GM19455 (cell line): ENCODE results near the gene TSPAN32.

Experiments used
- ATAC-seq: cut with Tn5 transposase; IDR thresholded peaks from one replicate; pipeline ENCODE4 v1.9.1; 2021; ENCODE audit not compliant: unreplicated experiment

TSPAN32 gene, protein sequence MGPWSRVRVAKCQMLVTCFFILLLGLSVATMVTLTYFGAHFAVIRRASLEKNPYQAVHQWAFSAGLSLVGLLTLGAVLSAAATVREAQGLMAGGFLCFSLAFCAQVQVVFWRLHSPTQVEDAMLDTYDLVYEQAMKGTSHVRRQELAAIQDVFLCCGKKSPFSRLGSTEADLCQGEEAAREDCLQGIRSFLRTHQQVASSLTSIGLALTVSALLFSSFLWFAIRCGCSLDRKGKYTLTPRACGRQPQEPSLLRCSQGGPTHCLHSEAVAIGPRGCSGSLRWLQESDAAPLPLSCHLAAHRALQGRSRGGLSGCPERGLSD

DNA sequence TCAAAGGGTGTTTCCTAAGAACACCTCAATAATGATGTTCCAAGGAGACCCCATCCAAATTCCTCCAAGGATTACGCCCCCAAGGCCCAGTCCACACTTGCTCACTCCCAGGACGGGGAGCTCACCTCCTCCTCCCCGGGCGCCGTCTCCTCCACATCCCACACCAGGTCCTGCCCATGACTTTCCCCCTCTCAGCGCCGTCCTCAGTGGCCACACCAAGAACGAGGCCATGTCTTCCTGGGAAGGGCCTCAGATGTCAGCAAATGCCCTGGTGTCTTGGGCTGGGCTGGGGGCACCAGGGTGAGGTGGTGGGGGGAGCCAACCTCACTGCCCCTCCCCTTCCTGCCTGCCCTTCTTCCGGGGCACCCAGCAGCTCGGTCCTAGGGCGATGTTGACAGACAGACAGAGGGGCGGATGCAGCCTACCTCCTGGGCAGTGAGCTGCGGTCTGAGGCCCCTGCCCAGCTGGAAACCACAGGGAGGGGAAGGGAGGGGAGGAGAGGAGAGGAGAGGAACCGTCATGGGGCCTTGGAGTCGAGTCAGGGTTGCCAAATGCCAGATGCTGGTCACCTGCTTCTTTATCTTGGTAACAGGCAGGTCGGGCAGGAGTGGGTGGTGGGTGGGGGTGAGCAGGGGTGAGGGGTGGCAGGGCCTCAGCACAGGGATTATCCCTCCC, at the start of gene TSPAN32, which contains the start of gene C11orf21:
TSS of gene TSPAN32 (plus strand) at position 383 of the 675 bp plus-strand sequence. CDS start at position 520, 137 bp downstream.
TSS of gene C11orf21 (minus strand) at position 288 of the 675 bp plus-strand sequence. CDS start at position 178, 110 bp downstream.
- no peak for ATAC-seq

DNA sequence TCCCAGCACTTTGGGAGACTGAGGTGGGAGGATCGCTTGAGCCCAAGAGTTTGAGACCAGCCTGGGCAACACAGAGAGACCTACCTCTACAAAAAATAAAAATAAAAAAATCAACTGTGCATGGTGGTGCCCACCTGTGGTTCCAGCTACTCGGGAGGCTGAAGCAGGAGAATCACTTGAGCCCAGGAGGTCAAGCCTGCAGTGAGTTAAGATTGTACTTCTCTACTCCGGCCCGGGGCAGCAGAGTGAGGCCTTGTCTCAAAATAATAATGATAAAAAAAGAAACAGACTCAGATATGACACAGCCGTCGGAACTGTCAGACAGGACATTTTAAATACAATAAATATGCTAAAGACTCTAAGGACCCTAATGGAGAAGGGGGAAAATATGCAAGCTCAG, 49.8 kb upstream of the TSPAN32 start:
- no peak for ATAC-seq

DNA sequence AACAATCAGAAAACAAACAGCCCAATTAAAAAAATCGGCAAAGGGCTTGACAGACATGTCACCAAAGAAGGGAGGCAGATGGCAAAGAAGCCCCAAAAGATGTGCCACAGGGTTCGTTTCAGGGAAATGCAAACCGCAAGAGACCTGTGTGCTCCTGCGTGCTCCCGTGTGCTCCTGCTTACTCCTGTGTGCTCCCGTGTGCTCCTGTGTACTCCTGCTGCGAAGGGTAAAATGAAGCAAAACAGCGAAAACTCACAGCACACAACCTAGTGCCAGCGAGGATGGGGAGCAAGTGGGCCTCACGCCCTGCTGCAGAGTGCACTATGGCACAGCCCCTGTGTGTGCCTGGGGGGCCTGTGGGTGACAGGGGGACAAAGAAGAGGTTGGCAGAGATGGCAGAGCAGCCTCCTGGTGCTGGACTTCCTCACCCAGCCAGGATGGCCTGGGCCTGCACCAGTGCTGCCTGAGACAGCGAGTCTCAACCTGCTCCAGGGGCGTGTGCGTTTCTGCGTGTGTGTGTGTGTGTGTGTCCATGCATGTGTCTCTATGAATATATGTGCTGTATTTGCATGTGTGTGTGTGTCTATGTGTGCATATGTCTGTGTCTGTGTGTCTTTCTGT, 45.4 kb upstream of the TSPAN32 start:
- ATAC-seq: no peak

DNA sequence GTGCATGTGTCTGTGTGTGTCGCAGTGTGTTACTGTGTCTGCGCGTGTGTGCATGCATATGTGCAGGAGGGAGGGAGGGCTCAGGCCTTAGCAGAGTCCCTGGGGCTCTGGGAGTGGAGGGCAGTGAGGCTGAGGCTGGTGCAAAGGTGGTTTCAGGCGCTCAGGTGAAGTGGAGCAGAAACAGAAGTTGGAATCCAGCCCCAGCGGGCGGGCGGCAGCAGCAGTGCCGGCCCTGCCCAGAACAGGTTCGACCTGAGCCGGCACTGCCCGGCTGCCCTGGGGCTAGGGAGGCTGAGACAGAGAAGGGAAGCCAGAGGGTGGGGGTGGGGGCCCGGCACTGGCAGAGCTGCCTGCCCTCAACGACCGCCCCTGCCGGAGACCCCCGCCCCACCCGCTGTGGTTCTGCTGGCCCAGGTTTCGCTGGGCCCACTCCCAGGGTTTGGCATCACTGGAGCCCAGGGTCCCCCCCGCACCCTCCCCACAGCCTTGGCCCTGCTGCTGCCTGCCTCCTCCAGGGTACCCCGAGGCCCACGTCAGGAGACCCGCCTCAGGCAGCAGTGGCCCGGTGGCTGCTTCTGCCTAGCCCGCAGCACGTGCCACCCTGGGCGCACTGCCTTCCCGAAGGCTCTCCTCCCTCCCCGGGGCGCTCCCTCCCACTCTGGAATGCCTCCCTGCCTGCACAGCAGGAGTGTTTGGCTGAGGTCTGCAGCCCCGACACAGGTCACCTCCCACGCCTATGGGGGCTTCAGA, 44.7 kb upstream of the TSPAN32 start:
- no peak for ATAC-seq

DNA sequence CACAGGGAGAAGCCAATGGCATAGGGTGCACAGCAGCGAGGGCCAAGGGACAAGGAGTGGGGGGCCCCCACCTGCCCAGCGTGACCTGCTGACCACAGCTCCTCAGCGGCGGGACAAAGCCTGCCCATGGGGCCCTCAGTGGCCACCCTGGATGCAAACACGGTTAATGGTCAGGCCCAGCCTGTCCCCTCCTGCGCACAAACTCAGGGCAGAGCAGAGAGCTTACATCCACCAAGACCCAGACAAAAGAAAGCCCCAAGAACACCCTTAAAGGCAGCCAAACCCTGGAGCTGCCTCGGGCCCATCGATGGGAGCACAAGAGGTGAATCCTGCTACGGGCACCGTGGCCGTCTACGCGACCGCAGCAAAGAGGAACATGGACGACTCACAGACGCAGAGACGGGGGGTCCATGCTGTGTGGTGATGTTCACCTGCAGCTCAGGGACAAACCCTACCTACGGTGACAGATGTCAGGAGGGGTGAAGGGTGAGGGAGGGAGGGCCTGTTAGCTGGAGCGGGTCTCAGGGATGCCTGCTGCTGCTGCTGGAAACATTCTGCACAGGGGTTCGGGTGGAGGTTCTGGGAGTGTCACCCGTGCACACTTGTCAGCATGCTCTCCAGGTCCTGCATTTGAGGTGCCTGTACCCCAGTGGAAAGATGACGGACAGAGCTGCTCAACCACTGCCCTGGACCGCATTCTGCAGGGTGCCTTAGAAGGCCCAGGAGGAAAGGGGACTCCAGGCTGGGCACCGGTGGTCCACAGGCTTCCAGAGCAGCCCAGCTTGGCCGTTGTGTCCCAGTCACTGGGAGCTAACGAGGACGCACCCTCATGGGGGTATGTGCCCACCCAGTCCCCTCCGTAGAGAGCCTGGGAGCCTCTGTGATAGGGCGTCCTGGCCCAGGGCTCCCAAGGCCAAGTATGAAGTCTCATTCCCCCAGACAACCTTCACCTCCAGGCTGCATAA, 43.0 kb upstream of the TSPAN32 start:
- ATAC-seq: no peak

DNA sequence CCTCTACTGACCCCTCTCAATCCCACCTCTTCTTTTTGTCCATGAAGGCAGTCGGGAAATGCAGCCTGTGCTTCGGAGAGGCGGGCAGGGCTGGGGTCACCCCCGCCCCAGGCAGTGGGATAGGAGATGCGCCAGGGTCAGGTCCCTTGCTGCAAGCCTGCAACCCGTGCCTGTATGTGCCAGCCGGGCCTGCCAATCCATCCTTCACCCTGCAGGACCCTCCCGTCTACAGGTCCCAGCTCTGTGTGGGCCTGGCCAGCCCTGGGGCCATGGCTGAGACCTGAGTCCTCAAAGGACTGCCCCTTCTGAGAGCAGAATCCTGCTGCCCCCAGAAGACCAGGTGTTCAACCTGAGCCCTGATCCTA, 42.4 kb upstream of the TSPAN32 start:
- no peak for ATAC-seq

DNA sequence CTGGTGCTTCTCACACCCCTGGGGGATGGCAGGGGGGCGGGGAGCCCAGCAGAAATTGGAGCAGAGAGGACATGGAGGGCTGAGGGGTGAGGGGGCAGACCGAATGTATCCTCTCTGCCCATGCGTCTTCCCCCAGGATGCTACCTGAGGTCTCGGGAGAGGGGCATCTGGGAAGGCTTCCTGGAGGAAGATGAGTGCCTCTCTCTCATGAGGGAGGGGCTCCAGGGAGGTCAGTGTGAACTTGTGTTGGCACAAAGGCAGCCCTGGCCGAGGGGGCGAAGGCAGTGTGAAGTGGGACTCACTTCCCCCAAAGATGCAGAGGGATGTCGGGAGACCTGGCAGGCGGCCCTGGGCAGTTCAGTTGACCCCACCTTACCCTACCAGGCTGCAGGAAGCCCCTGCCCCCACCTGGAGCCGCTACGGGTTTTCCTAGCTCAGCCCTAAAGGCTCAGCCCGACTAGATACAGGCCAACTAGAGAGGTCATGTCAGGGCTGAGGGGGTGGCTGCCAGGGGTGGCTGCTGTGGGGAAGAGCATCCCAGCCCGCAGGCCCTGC, 41.8 kb upstream of the TSPAN32 start:
- ATAC-seq: no peak

DNA sequence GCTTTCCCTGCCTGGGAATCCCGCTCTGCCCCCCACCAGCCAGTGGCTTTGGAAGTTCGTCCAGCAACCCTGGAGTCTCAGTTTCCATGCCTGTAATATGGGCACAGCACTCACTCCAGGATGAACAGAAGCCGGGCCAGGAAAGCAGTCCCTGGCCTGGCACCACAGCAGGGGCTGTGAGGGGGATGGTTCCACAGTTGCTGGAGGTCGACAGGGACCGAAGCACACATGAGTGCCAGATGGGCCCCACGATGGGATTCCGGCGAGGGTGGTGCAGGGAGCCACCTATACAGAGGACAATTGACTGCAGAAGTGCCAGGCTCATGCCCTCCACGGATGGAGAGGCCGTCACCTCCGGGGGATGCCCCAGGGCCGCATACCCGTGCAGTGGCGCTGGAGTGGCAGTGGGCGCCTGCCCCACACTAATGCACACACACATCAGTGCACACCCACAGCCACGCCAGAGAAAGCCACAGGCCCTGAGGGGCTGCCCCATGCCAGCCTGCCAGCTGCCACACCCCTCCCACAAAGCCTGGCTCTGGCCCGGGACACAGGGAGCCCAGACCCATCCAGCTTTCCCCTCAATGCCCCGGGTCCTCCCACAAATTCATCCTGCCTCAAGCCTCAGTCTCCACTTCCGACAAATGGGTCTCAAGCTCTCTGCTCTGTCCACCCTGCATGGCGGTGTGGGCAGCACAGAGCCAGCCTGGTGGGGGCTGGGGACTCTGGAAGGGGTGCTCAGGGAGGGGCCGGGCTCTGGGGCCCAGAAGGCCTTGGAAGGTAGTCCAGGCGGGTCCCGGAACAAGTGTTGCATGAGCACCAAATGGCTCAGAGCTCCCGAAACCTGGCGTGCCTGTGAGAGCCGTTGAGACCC, 41.1 kb upstream of the TSPAN32 start:
- no peak for ATAC-seq

DNA sequence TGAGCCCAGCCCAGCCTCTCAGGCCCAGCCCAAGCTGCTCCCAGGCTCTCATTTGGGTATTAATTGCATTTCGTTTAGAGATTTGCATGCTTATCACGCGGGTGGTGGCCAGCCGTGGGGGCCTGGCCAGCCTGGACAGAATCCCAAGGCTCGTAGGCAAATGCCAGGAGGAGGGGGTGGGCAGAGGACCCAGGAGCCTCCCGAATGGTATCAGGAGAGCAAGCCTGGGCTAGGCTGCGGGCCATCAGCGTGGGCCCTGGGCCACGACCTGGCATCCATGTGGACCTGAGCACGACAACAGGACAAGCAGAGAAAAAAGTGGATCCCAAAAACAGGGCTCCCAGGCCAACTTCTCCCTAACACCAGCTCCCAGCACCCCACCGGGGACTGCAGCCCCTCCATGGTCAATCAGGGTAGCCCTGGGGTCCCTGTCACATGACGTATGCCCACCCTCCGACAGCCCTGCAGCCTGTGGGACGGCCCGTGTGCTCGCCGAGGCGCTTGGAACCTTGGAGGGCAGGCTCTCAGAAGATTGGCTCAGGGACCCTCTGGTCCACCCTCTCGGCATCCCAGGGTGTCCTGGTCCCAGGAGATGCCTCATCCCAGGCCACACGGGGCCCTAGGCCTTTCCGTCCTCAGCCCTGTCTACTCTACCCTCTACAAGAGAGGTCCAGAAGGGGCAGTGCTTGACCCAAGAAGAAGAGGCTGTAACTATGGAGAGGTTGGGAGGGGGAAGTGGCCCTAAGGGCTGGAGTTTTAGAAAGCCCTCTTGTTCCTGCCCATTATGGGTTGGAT, 40.2 kb upstream of the TSPAN32 start:
- no peak for ATAC-seq

DNA sequence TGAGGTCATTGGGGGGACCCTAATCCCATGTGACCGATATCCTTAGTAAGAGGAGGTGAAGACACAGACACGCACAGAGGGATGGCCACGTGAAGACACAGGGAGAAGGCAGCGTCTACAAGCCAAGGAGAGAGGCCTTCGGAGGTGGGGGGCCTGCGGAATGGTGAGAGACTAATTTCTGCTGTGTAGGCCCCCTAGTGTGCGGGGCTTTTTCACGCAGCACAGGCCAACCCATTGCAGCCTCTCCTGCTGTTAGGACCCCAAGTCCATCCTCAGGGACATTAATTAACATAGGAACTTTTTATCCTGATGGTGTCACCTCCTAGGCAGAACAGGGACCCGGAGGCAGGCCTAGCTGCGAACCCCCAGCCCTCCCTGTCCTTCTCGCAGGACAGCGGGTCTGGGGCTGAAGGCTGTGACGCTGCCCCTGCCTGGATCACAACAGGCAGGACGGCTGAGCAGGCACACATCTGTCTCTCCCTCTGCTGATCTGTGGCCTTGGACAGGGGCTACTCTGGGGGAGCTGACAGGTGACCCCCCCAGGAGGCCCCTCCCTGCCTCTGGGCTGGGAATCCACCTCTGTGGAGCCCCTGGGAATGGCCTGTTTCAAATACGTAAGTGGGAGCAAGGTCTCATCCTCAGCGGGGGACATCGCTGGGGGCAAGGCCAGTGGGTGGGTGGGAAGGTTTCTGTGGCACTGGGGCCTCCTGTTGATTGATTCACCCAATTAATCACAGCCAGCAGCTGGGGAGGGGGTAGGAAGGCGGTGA, 39.3 kb upstream of the TSPAN32 start:
- no peak for ATAC-seq

DNA sequence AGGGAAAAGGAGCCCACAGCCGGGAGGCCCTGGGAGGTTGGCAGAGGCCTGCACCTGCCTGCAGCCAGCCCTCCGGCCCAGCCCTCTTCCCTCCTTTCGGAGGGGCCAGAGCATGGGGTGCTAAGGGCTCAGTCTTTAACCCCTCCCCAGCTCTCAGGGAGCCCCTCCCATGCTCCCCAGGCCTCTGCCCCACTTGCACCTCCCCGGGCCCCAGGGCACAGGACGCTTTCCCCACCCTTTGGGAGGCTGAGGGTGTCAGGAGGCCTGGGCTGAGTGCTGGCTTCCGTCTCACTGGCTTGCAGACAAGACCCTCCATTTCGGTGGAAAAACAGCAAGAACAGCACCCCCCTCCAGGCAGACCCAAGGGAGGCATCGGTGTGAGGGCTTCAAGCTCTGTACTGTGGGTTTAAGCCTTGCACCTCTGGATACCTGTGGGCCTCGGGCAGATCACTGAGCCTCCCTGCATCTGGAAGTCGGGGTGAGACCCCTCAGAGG, 38.7 kb upstream of the TSPAN32 start:
- ATAC-seq: no peak

DNA sequence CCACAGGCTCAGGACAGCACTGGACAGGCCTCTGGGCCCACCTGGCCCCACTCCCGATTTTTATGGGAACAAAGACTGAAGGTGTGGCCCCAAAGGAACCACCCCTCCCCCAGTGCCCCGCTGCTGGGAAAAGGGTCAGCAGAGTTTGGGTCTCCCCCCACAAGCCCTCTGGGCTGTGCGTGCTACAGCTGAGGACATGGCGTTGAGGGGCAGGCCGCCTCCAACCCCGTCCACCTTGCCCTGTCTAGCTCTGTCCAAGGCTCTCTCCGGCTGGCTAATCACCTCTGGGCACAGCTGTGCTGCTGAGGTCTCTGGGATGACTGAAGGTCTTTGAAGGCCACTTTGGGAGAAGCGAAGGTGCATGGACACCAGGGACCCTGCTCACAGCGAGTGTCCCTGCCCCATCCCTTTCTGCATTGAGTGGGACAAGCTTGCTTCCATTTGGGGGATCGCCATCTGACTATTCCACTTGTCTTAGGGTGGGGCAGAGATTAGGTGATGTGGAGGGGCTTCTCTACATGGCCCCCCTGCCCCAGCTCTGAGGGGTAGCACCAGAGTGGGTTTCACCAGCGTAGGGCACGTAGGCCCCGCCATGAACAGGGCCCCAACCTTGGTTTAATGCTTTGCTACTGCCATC, 38.0 kb upstream of the TSPAN32 start:
- no peak for ATAC-seq

DNA sequence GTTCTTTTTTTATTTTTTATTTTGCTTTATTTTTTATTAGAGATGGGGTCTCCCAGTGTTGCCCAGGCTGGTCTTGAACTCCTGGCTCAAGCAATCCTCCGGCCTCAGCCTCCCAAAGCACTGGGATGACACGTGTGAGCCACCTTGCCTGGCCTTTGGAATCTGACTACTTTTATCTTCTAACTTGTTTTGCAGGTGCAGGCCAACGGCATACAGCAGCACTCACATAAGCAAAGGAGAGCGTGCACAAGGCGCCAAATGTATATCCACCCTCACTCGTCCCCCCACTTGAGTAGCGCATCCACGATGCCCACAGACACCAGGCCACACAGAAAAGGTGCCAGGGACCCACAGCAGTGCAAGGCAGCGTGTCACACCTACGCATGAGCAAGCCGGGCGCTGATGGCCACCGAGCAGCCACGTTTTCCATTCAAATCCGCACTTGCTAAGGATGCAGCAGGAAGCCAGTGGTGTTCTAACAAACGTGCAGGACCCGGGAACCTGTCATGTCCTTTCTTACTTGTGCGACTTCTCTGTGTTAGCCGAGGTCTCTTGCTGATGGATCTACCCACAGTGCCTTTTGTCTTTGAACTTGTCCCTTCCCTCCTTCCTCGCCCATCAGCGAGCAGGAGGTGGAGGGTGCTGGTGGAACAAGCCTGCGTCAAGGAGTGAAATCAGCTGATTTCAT, 37.3 kb upstream of the TSPAN32 start:
- ATAC-seq: no peak

DNA sequence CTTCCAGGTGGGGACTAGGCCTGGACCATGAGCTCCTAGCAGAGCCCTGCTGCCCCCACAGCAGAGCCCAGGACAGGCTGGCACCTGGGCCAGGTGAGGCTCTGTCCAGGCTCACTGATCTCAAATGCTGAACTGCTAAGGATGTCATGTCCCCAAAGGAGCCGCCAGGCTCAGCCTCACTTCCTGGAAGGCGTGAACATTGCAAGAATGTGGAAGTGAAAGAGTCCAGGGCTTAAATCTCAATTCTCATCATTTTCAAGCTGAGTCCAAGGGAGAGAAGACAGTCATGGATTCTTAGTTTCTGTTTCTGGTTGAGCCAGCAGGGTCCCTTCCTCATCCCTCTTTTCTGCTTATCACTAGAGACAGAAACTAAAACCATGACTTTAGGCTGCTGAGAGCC, 36.4 kb upstream of the TSPAN32 start:
- ATAC-seq: no peak

DNA sequence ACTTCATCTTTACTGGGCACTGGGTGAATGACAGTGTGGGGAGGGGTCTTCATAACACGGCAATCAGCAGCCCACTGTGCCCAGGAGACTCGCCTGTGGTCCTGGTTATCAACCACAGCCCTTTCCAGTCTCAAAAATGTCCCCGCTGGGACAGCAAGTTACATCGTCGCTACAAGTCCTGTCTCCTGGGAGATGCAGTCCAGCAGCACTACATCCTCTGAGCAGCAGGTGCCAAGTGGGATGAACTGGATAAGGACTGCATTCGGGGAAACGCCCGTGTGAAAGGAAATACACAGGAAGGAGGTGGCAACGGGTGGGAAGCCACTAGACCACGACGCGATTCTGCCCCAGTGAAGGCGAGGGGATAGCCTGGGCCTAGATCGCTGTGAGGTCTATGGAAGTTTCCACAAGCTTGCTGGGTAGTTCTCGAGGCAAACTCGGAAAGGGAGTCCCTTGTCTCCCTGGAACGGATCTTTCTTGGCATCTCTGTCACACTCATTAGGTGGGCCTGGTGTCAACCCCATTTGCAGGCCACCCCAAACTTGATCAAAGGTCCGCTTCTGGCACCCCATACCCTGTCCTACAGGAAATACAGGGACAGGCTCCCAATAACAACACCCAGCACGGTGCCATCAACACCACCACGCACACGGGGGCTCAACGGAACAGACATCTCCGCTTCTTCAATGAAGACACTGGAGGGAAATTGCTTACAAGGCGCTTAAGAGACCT, 35.8 kb upstream of the TSPAN32 start:
- no peak for ATAC-seq
